SK-N-SH (cell line): ENCODE data around the gene KLHL26. TPM values are rescaled to one million over a fixed set of nuclear protein-coding genes. Genes with fewer than 3 reads are reported as not detected.

Experiments used
- CTCF ChIA-PET: fragments of 300-600, 350-600 bp; formaldehyde crosslinking; extraction: SDS; loops from one replicate; lab custom pipeline; 2021; lab: Yijun Ruan, JAX
- POLR2A ChIA-PET: fragments of 350-600 bp; sonication (Branson Sonifier 250); formaldehyde crosslinking; extraction: SDS; loops from one replicate; lab custom pipeline; 2020; ENCODE audit warnings: antibody characterized with exemption, inconsistent platforms; lab: Yijun Ruan, JAX
- DNase-seq: peaks from one replicate; pipeline ENCODE4 v3.0.0; 2012
- H2AFZ ChIP-seq: fragments of 200-600 bp; sonication (generic); 2 replicates; pipeline ENCODE4 v1.8.1; 2016; ENCODE audit warnings: antibody characterized with exemption, mild to moderate bottlenecking, low read depth
- H3F3A ChIP-seq: fragments of 200-600 bp; sonication (generic); replicated peaks from 2 replicates; pipeline ENCODE3; 2016; ENCODE audit warnings: antibody characterized with exemption, mild to moderate bottlenecking; ENCODE audit not compliant: insufficient read depth
- H3K27ac ChIP-seq, 2 experiments: fragments of 200-500 bp in 1 of 2; fragments of 200-600 bp in 1 of 2; sonication (Bioruptor generic) in 1 of 2; sonication (generic), shearing (Covaris generic) in 1 of 2; 2 replicates each; pipeline versions ENCODE4 v1.5.1 to v1.6.1; 2014 to 2016; ENCODE audit warnings: low read depth in 2 of 2, inconsistent platforms in 1 of 2, low read length in 1 of 2, mild to moderate bottlenecking in 1 of 2, mixed read lengths in 1 of 2
- H3K27me3 ChIP-seq: fragments of 200-600 bp; sonication (generic), shearing (Covaris generic); 2 replicates; pipeline ENCODE4 v1.6.1; 2016; ENCODE audit warnings: mixed run types; ENCODE audit not compliant: insufficient read depth
- H3K36me3 ChIP-seq, 2 experiments: fragments of 200-500 bp in 1 of 2; fragments of 200-600 bp in 1 of 2; sonication (Bioruptor generic) in 1 of 2; sonication (generic) in 1 of 2; replicated peaks in 1 of 2; 2 replicates each; pipeline versions ENCODE3 to v1.5.1; 2014 to 2016; ENCODE audit warnings: low read length in 1 of 2, mild to moderate bottlenecking in 1 of 2; ENCODE audit not compliant: insufficient read depth in 2 of 2, control insufficient read depth in 1 of 2
- H3K4me1 ChIP-seq, 2 experiments: fragments of 200-500 bp in 1 of 2; fragments of 200-600 bp in 1 of 2; sonication (Bioruptor generic) in 1 of 2; sonication (generic), shearing (Covaris generic) in 1 of 2; 2 replicates each; pipeline versions ENCODE4 v1.5.1 to v1.6.1; 2014 to 2016; ENCODE audit warnings: low read depth in 1 of 2, low read length in 1 of 2, mixed run types in 1 of 2; ENCODE audit not compliant: insufficient read depth in 2 of 2, control insufficient read depth in 1 of 2
- H3K4me2 ChIP-seq: fragments of 200-600 bp; sonication (generic), shearing (Covaris generic); 2 replicates; pipeline ENCODE4 v1.6.1; 2017; ENCODE audit warnings: mixed run types
- H3K4me3 ChIP-seq, 2 experiments: fragments of 200-500 bp in 1 of 2; fragments of 200-600 bp in 1 of 2; sonication (Bioruptor generic) in 1 of 2; sonication (generic), shearing (Covaris generic) in 1 of 2; 2 replicates each; pipeline versions ENCODE4 v1.5.1 to v1.8.1; 2014 to 2016; ENCODE audit warnings: low read depth in 2 of 2, inconsistent platforms in 1 of 2, low read length in 1 of 2, mild to moderate bottlenecking in 1 of 2, mixed read lengths in 1 of 2, moderate library complexity in 1 of 2
- H3K79me2 ChIP-seq: fragments of 200-600 bp; sonication (generic); 2 replicates; pipeline ENCODE4 v1.8.1; 2017; ENCODE audit warnings: mild to moderate bottlenecking; ENCODE audit not compliant: insufficient read depth
- H3K9ac ChIP-seq: fragments of 200-600 bp; sonication (generic); 2 replicates; pipeline ENCODE4 v1.6.1; 2017; ENCODE audit warnings: mixed run types
- H3K9me2 ChIP-seq: fragments of 200-600 bp; sonication (generic); 2 replicates; pipeline ENCODE4 v1.6.1; 2017; ENCODE audit warnings: mixed run types
- H3K9me3 ChIP-seq: fragments of 200-600 bp; sonication (generic); 2 replicates; pipeline ENCODE4 v1.6.1; 2017; ENCODE audit warnings: mixed run types, mild to moderate bottlenecking, moderate library complexity
- H4K20me1 ChIP-seq: fragments of 200-600 bp; sonication (generic); 2 replicates; pipeline ENCODE4 v1.6.1; 2017; ENCODE audit warnings: mild to moderate bottlenecking, mixed run types; ENCODE audit not compliant: insufficient read depth
- ELF1 ChIP-seq: IDR thresholded peaks from 2 replicates; pipeline ENCODE4 v1.4.0; 2012
- EP300 ChIP-seq, 2 experiments: IDR thresholded peaks; 2 replicates each; pipeline versions ENCODE4 v1.4.0 to v1.6.1; 2012; ENCODE audit warnings: borderline replicate concordance in 1 of 2, low read depth in 1 of 2, low read length in 1 of 2
- EZH2phosphoT487 ChIP-seq: fragments of 200-600 bp; sonication (generic); IDR thresholded peaks from 2 replicates; pipeline ENCODE4 v1.6.1; 2017; ENCODE audit warnings: low read depth, mixed run types, mild to moderate bottlenecking, antibody characterized with exemption, moderate library complexity, borderline replicate concordance
- FOXJ3 ChIP-seq: sonication (generic); formaldehyde crosslinking; IDR thresholded peaks from 2 replicates; pipeline ENCODE4 v1.5.1; 2020; ENCODE audit warnings: mild to moderate bottlenecking, missing genetic modification reagents
- FOXM1 ChIP-seq: IDR thresholded peaks from 2 replicates; pipeline ENCODE4 v1.4.0; 2012; ENCODE audit warnings: low read depth, mild to moderate bottlenecking
- GATA2 ChIP-seq: sonication (generic); formaldehyde crosslinking; IDR thresholded peaks from 2 replicates; pipeline ENCODE4 v1.5.0; 2020; ENCODE audit warnings: mild to moderate bottlenecking, missing genetic modification reagents
- IRF3 ChIP-seq: fragments of 150-350 bp; IDR thresholded peaks from 2 replicates; pipeline ENCODE4 v1.6.1; 2016; ENCODE audit warnings: mild to moderate bottlenecking, low read depth, low read length
- JUND ChIP-seq: IDR thresholded peaks from 2 replicates; pipeline ENCODE4 v1.4.0; 2012
- MXI1 ChIP-seq: IDR thresholded peaks from 2 replicates; pipeline ENCODE4 v1.6.1; 2012; ENCODE audit warnings: mild to moderate bottlenecking, low read depth, low read length, improper control_type of control experiment
- NFIC ChIP-seq: IDR thresholded peaks from 2 replicates; pipeline ENCODE4 v1.4.0; 2012; ENCODE audit warnings: borderline replicate concordance
- NRF1 ChIP-seq: IDR thresholded peaks from 2 replicates; pipeline ENCODE4 v1.6.1; 2012; ENCODE audit warnings: low read depth, mild to moderate bottlenecking, low read length
- RAD21 ChIP-seq: IDR thresholded peaks from 2 replicates; pipeline ENCODE4 v1.6.1; 2012; ENCODE audit warnings: mild to moderate bottlenecking, low read length
- RCOR1 ChIP-seq: fragments of 150-350 bp; IDR thresholded peaks from 2 replicates; pipeline ENCODE4 v1.6.1; 2017; ENCODE audit warnings: antibody characterized with exemption, low read length
- RFX5 ChIP-seq: IDR thresholded peaks from 2 replicates; pipeline ENCODE4 v1.6.1; 2012; ENCODE audit warnings: mild to moderate bottlenecking, improper control_type of control experiment, low read length
- SIN3A ChIP-seq: IDR thresholded peaks from 2 replicates; pipeline ENCODE4 v1.6.1; 2012; ENCODE audit warnings: low read depth, mild to moderate bottlenecking, low read length, moderate library complexity, borderline replicate concordance
- SMC3 ChIP-seq: IDR thresholded peaks from 2 replicates; pipeline ENCODE4 v1.6.1; 2012; ENCODE audit warnings: low read depth, low read length, improper control_type of control experiment
- TCF12 ChIP-seq: IDR thresholded peaks from 2 replicates; pipeline ENCODE4 v1.4.0; 2012
- TEAD4 ChIP-seq: IDR thresholded peaks from 2 replicates; pipeline ENCODE4 v1.4.0; 2012; ENCODE audit warnings: mild to moderate bottlenecking, borderline replicate concordance; ENCODE audit not compliant: insufficient read depth
- WGBS: methylation state at CpG from one replicate; pipeline ENCODE4 v1.1.6; 2017; ENCODE audit warnings: low lambda C conversion rate; 5-methylcytosine and 5-hydroxymethylcytosine counted together
- polyA plus RNA-seq, 3 experiments: library from polyadenylated mRNA; depleted of rRNA; stranded (reverse); fragments of >200 nt; gene quantifications; 2 replicates each; pipeline ENCODE4 v1.2.3, GENCODE V29; 2012
- TF ChIP-seq, protein P1 (sequence below): IDR thresholded peaks from 2 replicates; pipeline ENCODE4; 2012
- TF ChIP-seq, protein P2 (sequence below): fragments of 200-600 bp; sonication (generic); IDR thresholded peaks from 2 replicates; pipeline ENCODE4 v1.6.1; 2017; ENCODE audit warnings: antibody characterized with exemption, mild to moderate bottlenecking, moderate library complexity
- TF ChIP-seq, protein P3 (sequence below): IDR thresholded peaks from 2 replicates; pipeline ENCODE4 v1.4.0; 2012; ENCODE audit warnings: low read depth, borderline replicate concordance

Gene KLHL26
- polyA plus RNA-seq, 1 of the 3 experiments (the other 2 are of a cell fraction), result 4.6 TPM

DNA sequence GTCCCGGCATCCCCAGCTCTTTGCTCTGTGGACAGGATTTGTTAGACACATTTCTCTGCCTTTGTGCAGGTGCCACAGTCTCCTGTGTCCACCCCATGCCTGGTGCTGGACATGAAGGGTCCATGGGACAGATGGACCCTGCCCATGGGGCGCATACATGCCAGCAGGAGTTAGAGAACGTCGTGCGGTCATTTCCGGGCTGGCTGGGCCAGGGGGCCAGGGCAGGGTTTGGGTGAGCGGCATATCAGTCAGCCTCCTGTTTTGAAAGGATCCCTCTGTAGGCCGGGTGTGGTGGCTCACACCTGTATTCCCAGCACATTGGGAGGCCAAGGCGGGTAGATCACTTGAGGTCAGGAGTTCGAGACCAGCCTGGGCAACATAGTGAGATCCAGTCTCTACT, 11.0 kb downstream of the KLHL26 start:
- no peaks in the 10 kb centered on the region for H3K9me3 ChIP-seq
- H2AFZ ChIP-seq, result no peak overlapping the region
- no peak for DNase-seq
- no peaks in the 10 kb centered on the region for H3K36me3 ChIP-seq
- ChIA-PET POLR2A (no interaction called here), CTCF (interaction anchor here (1.1 to 2.0 kb wide), 2 partner anchors 54 to 199 kb away, joined by 3 to 5 read pairs; no protein-coding TSS in a partner anchor)
- H3K4me2 ChIP-seq, result no peak overlapping the region
- no peaks in the 10 kb centered on the region for H3K9me2 ChIP-seq
- H3F3A ChIP-seq, result no peaks in the 10 kb centered on the region
- 96% methylated on average over 10 of the region's 10 CpGs for WGBS
- H3K27me3 ChIP-seq, result no peaks in the 10 kb centered on the region
- TF ChIP-seq TCF12, result no peak
- TF ChIP-seq, protein P1, sequence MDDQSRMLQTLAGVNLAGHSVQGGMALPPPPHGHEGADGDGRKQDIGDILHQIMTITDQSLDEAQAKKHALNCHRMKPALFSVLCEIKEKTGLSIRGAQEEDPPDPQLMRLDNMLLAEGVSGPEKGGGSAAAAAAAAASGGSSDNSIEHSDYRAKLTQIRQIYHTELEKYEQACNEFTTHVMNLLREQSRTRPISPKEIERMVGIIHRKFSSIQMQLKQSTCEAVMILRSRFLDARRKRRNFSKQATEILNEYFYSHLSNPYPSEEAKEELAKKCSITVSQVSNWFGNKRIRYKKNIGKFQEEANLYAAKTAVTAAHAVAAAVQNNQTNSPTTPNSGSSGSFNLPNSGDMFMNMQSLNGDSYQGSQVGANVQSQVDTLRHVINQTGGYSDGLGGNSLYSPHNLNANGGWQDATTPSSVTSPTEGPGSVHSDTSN, result no peak
- TF ChIP-seq, protein P2, sequence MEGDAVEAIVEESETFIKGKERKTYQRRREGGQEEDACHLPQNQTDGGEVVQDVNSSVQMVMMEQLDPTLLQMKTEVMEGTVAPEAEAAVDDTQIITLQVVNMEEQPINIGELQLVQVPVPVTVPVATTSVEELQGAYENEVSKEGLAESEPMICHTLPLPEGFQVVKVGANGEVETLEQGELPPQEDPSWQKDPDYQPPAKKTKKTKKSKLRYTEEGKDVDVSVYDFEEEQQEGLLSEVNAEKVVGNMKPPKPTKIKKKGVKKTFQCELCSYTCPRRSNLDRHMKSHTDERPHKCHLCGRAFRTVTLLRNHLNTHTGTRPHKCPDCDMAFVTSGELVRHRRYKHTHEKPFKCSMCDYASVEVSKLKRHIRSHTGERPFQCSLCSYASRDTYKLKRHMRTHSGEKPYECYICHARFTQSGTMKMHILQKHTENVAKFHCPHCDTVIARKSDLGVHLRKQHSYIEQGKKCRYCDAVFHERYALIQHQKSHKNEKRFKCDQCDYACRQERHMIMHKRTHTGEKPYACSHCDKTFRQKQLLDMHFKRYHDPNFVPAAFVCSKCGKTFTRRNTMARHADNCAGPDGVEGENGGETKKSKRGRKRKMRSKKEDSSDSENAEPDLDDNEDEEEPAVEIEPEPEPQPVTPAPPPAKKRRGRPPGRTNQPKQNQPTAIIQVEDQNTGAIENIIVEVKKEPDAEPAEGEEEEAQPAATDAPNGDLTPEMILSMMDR, result no peak
- TF ChIP-seq MXI1, result no peak
- TF ChIP-seq RCOR1, result no peak
- TF ChIP-seq GATA2 (CRISPR knock-in tag), result no peak
- TF ChIP-seq SMC3, result no peak
- no peak for TF ChIP-seq IRF3
- no peak for TF ChIP-seq EZH2phosphoT487
- TF ChIP-seq EP300 (IDR thresholded peaks at IDR 0.05; ENCODE audit: borderline replicate concordance in 1 of 2, low read depth in 1 of 2, low read length in 1 of 2), result no peak
- no peak for TF ChIP-seq FOXJ3 (CRISPR knock-in tag)
- TF ChIP-seq RAD21, result no peak
- peaks cover 0 to 6% of the 10 kb centered on the region in 2 experiments; a peak in 1 of 4 replicates for H3K4me1 ChIP-seq
- peaks cover 19% of the 10 kb centered on the region; the same call in 1 of the 2 replicates for H3K79me2 ChIP-seq
- 0 out of 2 replicates have a peak, but pooled peaks cover 3% of the 10 kb centered on the region for H4K20me1 ChIP-seq
- H3K27ac ChIP-seq, result no peak overlapping the region
- H3K9ac ChIP-seq, result no peak overlapping the region
- H3K4me3 ChIP-seq, result no peak overlapping the region

- no peaks in the 10 kb centered on the region for H3K36me3 ChIP-seq
- POLR2A ChIA-PET, result interaction anchor here (0.6 kb wide), 1 partner anchor 235 kb away, joined by 3 read pairs; no protein-coding TSS in a partner anchor
- H3F3A ChIP-seq, result no peaks in the 10 kb centered on the region
- no peak overlapping the region for H2AFZ ChIP-seq
- no peak for DNase-seq
- H3K79me2 ChIP-seq, result peaks cover 14% of the 10 kb centered on the region; the same call in 1 of the 2 replicates
- no peaks in the 10 kb centered on the region for H3K9me3 ChIP-seq
- no peak overlapping the region for H3K9ac ChIP-seq
- 82% methylated on average over 11 of the region's 13 CpGs for WGBS
- H3K4me1 ChIP-seq, result peaks cover 0 to 6% of the 10 kb centered on the region in 2 experiments; a peak in 1 of 4 replicates
- no peaks in the 10 kb centered on the region for H3K27me3 ChIP-seq
- TF ChIP-seq ELF1 (no peak), FOXJ3 (CRISPR knock-in tag) (no peak), NFIC (no peak), GATA2 (CRISPR knock-in tag) (no peak), MXI1 (no peak), SIN3A (no peak), FOXM1 (no peak), SMC3 (no peak), RFX5 (no peak), TEAD4 (no peak), NRF1 (no peak), JUND (no peak)
- TF ChIP-seq, protein P1, result no peak
- TF ChIP-seq, protein P3, sequence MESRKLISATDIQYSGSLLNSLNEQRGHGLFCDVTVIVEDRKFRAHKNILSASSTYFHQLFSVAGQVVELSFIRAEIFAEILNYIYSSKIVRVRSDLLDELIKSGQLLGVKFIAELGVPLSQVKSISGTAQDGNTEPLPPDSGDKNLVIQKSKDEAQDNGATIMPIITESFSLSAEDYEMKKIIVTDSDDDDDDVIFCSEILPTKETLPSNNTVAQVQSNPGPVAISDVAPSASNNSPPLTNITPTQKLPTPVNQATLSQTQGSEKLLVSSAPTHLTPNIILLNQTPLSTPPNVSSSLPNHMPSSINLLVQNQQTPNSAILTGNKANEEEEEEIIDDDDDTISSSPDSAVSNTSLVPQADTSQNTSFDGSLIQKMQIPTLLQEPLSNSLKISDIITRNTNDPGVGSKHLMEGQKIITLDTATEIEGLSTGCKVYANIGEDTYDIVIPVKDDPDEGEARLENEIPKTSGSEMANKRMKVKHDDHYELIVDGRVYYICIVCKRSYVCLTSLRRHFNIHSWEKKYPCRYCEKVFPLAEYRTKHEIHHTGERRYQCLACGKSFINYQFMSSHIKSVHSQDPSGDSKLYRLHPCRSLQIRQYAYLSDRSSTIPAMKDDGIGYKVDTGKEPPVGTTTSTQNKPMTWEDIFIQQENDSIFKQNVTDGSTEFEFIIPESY, result no peak
- TF ChIP-seq, all 33 proteins: peak for 0
- Histone ChIP-seq H3K4me2 (no peak overlapping the region), H3K4me3 (no peak overlapping the region), H3K9me2 (no peaks in the 10 kb centered on the region), H3K27ac (no peak overlapping the region), H4K20me1 (0 out of 2 replicates have a peak, but pooled peaks cover 3% of the 10 kb centered on the region)
- CTCF ChIA-PET, result interaction anchor here (0.6 to 2.0 kb wide), 2 partner anchors 23 to 198 kb away, joined by 4 to 5 read pairs; no protein-coding TSS in a partner anchor
Observed at GRCh38 chr19:18648973-18649315, 12.1 kb downstream of the KLHL26 start.
